Hematopoietic multipotent progenitor cell (in vitro differentiated cells): Measurements from ENCODE around the gene OBP2B. TPM values are rescaled to one million over a fixed set of nuclear protein-coding genes. Genes with fewer than 3 reads are reported as not detected.
"Not testable (repeated sequence)": the region's sequence is repeated elsewhere in the genome, so short reads cannot be mapped to it uniquely, and the experiment has no call there.

Experiments
- DNase-seq, 3 donors: peaks; one replicate each; pipeline ENCODE4 v3.0.0-alpha.2; 2011 to 2015; ENCODE audit warnings: low read depth in 2 of 3, low spot score in 2 of 3
- total RNA-seq: library from RNA; depleted of rRNA; stranded (reverse); fragments of >200 nt; gene quantifications from one replicate; pipeline ENCODE4 v1.2.3, GENCODE V29; 2012

OBP2B gene
- total RNA-seq, 1 donor: not detected

DNA sequence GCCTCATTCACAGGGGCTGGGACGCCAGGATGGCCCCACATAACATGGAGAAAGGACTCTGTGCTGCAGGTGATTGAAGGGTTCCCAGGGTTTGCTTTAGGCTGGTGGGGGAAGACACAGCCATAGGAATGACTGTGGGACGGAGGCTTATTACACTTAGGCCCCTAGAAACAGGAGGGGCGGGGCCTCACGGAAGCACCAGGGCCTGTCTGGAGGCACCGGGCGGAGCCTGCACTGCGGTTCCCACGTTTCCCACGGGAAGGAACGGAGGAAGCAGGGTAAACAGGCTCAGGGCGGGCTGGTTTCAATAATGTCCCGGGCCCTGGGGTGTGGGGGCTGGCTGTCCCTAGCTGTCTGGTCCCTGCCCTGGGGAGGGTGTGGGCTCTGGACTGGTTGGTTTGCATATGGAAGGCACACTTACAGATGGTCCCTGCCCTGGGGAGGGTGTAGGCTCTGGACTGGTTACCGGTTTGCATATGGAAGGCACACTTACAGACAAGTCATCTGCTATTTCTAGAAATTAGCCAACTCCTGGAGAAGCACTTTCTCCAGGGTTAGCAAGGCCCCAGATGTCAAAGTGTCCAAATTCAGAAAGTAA lies 14.2 kb upstream of the OBP2B start:
- not testable (repeated sequence) for DNase-seq

GRCh38 chr9:133221994-133222393 lies 12.9 kb upstream of the OBP2B start:
- DNase-seq: not testable (repeated sequence)

DNA sequence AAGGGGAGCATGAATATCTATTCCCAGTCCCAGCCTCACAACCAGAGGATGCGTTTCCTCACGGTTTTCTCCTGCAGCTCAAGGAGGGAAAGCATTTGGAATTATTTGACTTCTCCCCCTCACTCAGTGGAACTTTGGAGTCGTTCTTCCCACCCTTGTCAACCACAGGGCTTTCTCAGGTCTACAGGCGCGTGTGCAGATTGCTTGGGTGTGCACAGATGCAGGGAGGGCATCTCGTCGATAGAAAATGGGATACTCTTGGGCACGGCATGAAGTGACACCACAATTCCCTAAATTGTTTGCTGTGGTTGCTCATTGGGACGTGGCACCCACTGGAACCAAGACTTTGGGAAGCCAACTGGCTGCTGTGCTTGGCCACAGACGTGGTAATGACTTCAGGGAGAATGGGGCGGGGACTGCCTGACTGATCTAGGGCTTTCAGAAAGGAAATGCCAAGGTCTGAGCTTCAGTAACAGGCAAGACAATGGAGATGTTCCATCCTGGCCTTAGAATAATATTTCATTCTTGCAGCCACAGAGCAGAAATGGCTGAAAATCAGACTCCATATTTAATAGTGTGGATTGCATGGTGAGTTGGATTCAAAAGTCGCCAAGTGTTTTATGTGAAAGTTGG lies 12.2 kb upstream of the OBP2B start:
- DNase-seq: no peak

GRCh38 chr9:133218049-133218975 lies 9.3 kb upstream of the OBP2B start:
- not testable (repeated sequence) for DNase-seq

DNA sequence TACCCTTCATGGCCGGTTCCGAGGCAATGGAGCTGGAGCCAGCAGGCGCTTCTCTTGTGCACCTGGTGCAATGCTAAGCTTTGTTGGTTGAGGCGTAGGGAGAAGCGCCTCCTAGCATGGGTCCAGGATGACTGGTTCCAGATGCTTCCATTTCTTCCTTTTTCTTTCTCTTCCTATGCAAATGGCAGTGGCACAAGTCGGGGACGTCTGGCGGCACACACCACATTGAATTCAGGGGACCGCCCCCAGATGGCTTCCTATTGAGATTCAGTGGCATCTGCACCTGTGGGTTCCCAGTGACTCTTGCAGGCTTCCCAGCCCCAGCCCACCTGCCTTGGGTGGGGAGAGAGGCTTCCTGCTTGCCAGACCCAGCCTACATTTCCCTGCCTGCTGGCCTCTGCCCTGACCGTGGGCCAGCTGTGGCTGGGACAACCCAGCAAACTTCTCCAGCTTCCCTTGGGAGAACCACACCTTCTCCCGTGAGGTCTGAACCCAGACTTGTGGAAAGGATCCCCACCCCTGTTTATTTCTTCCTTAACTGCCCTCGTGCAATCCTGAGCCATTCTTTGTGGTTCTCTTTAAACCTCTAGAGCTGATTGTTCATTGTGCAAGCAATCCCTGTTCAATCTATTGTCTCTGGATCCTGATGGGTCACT lies 8.4 kb upstream of the OBP2B start:
- DNase-seq: not testable (repeated sequence)

- not testable (repeated sequence) for DNase-seq
These were observed 5.2 kb upstream of the OBP2B start for GRCh38 chr9:133214276-133214675.

GRCh38 chr9:133210609-133211008 lies 1.6 kb upstream of the OBP2B start:
- DNase-seq: no peak

GRCh38 chr9:133210202-133210532 lies 1.1 kb upstream of the OBP2B start:
- DNase-seq: no peak

GRCh38 chr9:133209327-133210201 lies 514 bp upstream of the OBP2B start:
- DNase-seq: not testable (repeated sequence)

DNA sequence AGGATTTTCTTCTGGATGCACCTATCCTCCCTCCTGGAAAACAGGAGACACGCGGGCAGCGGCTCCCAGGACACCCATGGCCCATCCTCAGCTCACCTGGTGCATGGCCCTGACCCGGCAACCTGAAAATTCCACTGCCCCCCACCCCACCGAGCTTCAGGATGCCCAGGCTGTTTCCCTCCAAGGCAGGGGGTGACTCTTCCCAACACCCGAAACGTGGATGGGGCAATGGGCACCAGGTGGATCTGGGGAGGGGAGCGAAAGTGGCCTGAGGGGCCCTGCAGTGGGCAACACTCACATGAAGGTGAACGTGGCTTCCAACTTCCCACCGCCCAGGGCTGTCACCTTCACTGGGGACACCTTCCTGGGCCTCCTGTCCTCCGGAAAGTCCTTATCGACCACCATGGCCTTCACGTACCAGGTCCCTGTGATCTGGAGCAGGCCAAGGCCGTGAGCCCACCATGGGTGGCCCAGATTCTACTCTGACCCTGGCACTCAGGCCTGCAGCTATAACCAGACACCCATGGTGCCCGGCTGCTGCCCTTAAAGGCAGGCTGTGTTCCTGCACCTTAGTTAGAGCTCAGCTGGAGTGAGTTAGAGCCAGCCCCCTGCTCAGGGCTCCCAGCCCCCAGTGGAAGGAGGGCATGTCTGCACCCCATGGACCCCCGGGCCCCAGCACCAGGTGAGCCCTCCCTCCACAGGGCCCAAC lies 725 bp downstream of the OBP2B start:
- not testable (repeated sequence) for DNase-seq

DNA sequence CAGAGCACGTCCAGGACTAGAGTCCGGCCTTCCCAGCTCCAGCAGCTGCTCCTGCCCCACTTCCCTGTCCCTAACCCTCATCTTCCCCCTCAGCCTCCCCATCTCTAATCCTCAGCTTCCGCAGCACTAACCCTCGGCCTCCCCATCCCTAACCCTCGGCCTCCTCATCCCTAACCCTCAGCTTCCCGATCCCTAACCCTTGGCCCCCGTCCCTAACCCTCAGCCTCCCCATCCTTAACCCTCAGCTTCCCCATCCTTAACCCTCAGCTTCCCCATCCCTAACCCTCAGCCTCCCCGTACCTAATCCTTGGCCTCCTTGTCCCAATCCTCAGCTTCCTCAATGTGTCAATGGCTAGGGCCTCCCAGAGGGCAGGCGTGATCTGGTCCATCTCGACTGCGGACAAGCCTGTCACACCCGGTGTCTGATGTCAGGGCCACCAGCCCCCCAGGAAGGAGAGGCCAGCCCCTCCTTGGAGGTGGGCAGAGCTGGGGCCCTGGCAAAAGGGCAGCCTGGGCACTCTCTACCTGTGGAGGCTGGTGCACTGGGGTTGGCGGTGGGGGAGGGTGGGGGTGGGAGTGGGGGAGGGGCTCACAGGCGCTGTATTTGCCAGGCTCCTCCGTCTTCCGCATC lies 1.4 kb downstream of the OBP2B start:
- no peak for DNase-seq

DNA sequence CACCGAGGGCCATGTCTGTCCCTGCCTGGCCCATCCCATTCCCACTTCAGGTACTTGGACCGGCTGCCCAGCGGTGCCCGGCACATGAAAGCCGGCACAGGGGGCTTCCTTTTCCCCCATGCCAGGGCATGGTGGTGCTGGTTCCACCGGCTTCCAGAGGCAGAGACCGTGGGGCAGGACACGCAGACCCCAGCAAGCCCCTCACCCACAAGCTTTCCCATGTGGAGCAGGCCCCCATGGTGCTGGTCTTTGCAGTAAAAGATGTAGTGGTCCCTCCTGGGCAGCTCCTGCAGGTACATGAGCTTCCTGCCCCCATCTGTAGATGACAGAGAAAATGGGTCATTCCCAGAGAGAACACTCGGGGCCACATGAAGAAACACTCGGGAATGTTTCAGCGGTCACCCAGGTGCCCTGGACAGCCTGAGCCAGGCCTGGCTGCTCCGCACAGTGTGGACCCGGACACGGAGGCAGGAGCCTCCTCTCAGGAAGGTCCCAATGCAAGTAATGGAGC lies 2.0 kb downstream of the OBP2B start:
- no peak for DNase-seq

DNA sequence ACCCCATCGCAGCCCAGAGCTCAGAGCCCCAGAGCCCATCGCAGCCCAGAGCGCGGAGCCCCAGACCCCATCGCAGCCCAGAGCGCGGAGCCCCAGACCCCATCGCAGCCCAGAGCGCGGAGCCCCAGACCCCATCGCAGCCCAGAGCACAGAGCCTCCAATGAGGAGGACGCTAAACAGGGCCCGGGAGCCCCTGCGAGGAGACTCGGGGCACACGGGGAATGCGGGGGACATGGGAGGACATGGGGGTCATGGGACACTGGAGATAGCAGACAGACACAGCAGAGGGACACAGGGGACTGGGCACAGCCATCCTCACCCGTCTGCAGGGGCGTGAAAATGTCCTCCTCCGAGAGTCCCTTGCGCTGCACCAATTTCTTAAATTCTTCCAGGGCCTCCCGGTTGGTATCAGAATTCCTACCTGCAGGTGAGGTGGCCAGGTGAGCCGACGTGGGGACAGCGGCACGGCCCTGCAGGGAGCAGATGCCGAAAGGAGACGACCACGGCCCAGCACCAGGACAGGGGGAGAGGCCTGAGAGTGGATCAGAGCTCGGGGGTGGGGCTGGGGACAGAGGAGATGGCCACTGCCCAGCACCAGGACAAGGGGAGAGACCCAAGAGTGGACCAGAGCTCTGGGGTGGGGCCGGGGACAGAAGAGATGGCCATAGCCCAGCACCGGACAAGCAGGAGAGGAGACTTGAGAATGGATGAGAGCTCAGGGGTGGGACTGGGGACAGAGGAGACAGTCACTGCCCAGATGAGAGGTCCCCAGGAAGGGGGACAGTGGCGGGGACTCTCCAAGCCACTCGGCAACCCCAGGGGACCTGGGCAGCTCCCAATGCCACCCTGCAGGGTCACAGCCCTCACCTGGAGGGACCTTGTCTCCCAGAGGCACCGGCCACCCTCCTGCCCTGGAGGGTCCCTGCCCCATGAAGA lies 2.8 kb downstream of the OBP2B start:
- DNase-seq: no peak

DNA sequence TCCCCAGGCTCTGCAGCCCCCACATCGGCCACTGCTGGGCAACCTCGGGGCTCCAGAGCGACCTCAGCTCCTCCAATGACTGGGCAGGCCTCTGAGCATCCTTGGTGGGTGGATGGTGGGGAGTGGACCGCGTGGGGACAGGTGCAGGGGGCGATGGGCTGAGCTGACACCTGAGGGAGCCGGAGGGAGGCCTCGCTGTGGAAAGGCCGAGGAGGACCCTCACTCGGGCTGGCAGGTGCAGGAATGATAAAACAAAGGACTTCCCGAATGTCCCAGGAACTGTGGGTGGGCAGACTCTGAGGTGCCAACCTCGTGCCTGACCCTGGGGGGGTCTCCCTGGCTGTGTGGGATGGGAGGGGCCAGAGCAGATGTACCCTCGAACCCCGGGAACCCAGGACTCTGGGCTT lies 3.6 kb downstream of the OBP2B start:
- not testable (repeated sequence) for DNase-seq

DNA sequence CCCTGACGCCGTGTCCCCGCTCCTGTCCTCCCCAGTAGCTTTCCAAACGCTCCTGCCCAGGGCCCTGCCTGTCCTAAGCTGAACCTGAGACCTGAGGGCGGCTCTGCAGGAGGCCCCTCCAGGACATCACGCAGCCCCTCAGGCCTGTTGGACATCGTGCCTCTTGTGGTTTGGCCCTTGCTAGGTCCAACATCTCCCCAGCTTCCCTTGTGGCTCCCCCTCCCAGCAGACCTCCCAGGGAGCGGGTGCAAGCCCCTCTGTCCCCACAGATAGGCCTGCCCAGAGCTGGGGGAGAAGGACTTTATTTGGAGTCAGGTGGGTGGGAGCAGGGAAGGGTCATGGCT lies 4.1 kb downstream of the OBP2B start:
- DNase-seq: no peak

DNA sequence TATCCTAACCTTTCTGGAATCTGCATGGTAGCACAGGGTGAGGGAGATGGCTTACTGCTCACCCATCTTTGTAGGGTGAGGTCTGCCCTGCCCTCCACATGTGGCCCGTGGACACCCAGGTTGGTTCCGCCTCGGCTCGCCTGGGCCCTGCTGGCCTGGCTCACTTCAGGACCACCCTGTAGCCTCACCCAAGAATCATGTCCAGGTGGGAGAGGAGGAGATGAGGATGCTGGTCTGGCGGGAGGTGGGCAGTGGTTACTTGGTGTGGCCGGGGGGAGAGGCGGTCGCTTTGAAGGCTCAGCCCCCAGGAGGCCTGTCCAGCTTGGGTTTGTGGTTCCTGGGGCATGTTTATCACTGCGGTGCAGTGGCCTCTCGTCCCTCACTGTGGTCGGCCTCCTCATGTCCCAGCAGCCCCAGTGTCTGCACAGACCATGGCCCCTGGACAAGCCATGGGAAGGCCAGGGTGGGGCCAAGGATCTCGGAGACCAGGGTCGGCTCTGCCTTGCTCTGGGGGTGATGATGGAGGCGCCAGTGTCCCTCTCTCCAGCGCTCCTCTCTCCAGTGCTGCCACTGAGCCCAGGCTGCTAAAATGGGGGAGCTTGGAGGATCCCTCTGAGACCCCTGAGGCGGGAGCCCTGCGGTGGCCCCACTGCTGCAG lies 4.6 kb downstream of the OBP2B start:
- DNase-seq: no peak

GRCh38 chr9:133203506-133204075 lies 5.5 kb downstream of the OBP2B start:
- DNase-seq: no peak
